HFFc6 (cell line): ENCODE data around the gene MOGAT1. TPM values are rescaled to one million over a fixed set of nuclear protein-coding genes. Genes with fewer than 3 reads are reported as not detected.

ENCODE experiments used
- DNase-seq: peaks from one replicate; pipeline ENCODE4 v3.0.0-alpha.2; 2018
- H3K27ac Mint-ChIP-seq: 2 replicates; pipeline ENCODE4 v1.8.0; 2020; ENCODE audit warnings: mild to moderate bottlenecking, mixed read lengths
- H3K27me3 Mint-ChIP-seq: 2 replicates; pipeline ENCODE4 v1.8.0; 2021; ENCODE audit warnings: mild to moderate bottlenecking, moderate library complexity, mixed read lengths; ENCODE audit not compliant: insufficient read depth
- H3K36me3 Mint-ChIP-seq: 2 replicates; pipeline ENCODE4 v1.8.0; 2021; ENCODE audit warnings: low read depth, mixed read lengths
- H3K4me1 Mint-ChIP-seq: 2 replicates; pipeline ENCODE4 v1.8.0; 2020; ENCODE audit warnings: low read depth, mixed read lengths
- H3K4me3 Mint-ChIP-seq: 2 replicates; pipeline ENCODE4 v1.8.0; 2020; ENCODE audit warnings: mild to moderate bottlenecking, moderate library complexity, mixed read lengths
- H3K9me3 Mint-ChIP-seq: 2 replicates; pipeline ENCODE4 v1.8.0; 2020; ENCODE audit warnings: mild to moderate bottlenecking, mixed read lengths
- CTCF ChIP-seq: fragments of 200-600 bp; sonication (generic); IDR thresholded peaks from 2 replicates; pipeline ENCODE4 v1.5.0; 2021; ENCODE audit warnings: antibody characterized with exemption, mild to moderate bottlenecking
- total RNA-seq, 6 experiments: library from RNA; stranded (reverse); fragmentation: NEBNext Ultra II Directional; extraction: Animal tissue kit (Norgen Biotek cat#: 25700); gene quantifications; 2 replicates in 1 of 6; 3 replicates in 5 of 6; pipeline ENCODE4 v1.2.3, GENCODE V29; 2021

MOGAT1 gene
- total RNA-seq, 6 experiments from 2014 or later, result not detected

DNA sequence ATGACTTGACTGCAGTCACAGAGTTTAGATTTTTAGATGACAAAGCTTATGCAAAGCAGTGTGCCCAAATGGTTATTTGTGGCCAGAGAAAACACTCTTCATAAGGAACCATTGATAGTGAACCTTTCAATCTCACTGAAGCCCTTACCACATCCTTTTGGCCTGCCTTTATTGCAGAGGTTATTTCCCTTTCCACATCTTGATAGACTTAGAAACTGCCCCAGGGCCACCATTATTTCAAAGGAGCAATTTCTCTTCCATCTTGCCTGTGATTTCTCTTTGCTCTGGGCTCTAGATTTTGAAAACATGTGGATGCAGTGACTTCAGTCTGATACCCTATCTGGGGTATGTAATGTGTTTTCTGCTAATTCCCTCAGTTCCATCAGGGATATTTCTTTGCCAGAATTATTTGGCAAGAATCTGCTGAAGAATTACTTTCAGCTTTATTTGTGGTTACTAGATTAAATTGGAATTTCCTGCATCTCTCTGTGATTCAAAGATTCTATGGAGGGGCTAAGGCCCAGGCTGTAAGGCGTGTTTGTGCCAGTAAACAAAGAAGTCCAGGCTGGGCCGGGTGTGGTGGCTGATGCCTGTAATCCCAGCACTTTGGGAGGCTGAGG, 51.0 kb downstream of the MOGAT1 start:
- H3K9me3 Mint-ChIP-seq, result peaks cover 8% of the 10 kb centered on the region
- H3K4me1 Mint-ChIP-seq, result peaks cover 17% of the 10 kb centered on the region
- peaks cover 22% of the 10 kb centered on the region for H3K36me3 Mint-ChIP-seq
- peak overlapping the region; percentile 58 for H3K27ac Mint-ChIP-seq
- peak; percentile 65 for DNase-seq
- peaks cover 3% of the 10 kb centered on the region for H3K27me3 Mint-ChIP-seq
- H3K4me3 Mint-ChIP-seq, result no peak overlapping the region; the same call in 1 of the 2 replicates
- no peak for TF ChIP-seq CTCF

- TF ChIP-seq CTCF, result no peak
- Mint-ChIP-seq H3K4me3 (no peak overlapping the region), H3K27ac (no peak overlapping the region), H3K36me3 (peaks cover 22% of the 10 kb centered on the region), H3K27me3 (peaks cover 3% of the 10 kb centered on the region), H3K4me1 (peaks cover 17% of the 10 kb centered on the region), H3K9me3 (peaks cover 8% of the 10 kb centered on the region)
- no peak for DNase-seq
These were observed 52.8 kb downstream of the MOGAT1 start for GRCh38 chr2:222724208-222724607.

GRCh38 chr2:222728621-222729020, 57.2 kb downstream of the MOGAT1 start:
- Mint-ChIP-seq H3K4me3 (no peak overlapping the region), H3K36me3 (peaks cover 7% of the 10 kb centered on the region; the same call in 1 of the 2 replicates), H3K27me3 (peaks cover 2% of the 10 kb centered on the region; the same call in 1 of the 2 replicates), H3K4me1 (peaks cover 33% of the 10 kb centered on the region), H3K9me3 (no peaks in the 10 kb centered on the region), H3K27ac (no peak overlapping the region)
- TF ChIP-seq CTCF, result no peak
- no peak for DNase-seq

DNA sequence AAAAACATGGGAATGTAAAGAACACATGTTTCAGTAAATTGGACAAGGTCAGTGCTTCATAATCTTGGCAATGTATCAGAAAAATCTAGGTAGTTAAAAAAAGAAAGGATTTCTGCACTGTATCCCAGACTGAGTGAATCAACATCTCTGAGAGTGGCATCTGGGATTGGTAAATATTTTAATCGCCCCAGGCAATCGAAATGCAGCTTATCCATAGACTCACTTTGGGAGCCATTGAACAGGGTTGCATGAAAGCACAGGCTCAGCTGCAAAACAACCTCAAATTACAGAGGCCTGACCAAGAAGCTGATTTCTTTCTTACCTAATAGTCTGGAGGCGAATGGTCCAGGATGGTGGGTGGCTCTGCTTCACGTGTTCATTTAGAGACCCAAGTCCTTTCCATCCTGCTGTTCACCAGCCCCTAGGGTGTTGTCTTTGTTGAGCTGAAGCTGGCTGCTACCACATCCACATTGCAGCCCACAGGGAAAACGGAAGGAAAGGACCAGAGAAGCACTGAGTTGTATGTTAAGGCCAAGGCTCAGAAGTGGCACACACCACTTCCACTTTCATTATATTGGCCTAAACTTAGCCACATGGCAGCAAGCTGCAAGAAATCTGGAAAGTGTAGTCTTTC, 59.0 kb downstream of the MOGAT1 start:
- no peak for TF ChIP-seq CTCF
- no peak overlapping the region for H3K27ac Mint-ChIP-seq
- H3K36me3 Mint-ChIP-seq, result no peaks in the 10 kb centered on the region
- DNase-seq, result no peak
- no peak overlapping the region for H3K4me3 Mint-ChIP-seq
- no peaks in the 10 kb centered on the region for H3K9me3 Mint-ChIP-seq
- H3K27me3 Mint-ChIP-seq, result no peaks in the 10 kb centered on the region; the same call in 1 of the 2 replicates
- H3K4me1 Mint-ChIP-seq, result peaks cover 49% of the 10 kb centered on the region

DNA sequence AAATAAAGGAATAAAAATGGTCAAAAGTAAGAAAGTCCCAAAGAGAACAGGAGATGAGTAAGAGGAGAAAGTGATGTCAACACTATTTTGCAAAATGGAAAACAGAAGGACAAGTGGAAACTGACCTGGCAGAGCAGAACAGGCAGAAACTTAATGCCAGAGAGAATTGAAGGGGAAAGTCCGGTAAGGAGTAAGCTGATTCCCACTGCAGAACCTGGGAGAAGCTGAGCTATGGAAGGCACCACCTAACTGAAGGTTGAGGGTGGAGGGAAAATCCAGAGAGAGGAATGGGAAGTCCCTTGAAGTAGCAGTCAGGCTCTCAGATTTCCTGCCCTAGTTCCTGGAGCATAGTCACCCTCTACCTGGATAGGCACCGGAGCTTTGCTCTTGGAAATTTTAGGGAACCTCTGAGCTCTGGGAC, 59.8 kb downstream of the MOGAT1 start:
- H3K4me3 Mint-ChIP-seq, result no peak overlapping the region
- no peak overlapping the region for H3K27ac Mint-ChIP-seq
- TF ChIP-seq CTCF, result no peak
- H3K9me3 Mint-ChIP-seq, result no peaks in the 10 kb centered on the region
- H3K27me3 Mint-ChIP-seq, result no peaks in the 10 kb centered on the region; the same call in 1 of the 2 replicates
- peaks cover 56% of the 10 kb centered on the region for H3K4me1 Mint-ChIP-seq
- no peaks in the 10 kb centered on the region for H3K36me3 Mint-ChIP-seq
- DNase-seq, result no peak
